ENCODE data around the gene UCK1.

The UCK1 gene

DNA sequence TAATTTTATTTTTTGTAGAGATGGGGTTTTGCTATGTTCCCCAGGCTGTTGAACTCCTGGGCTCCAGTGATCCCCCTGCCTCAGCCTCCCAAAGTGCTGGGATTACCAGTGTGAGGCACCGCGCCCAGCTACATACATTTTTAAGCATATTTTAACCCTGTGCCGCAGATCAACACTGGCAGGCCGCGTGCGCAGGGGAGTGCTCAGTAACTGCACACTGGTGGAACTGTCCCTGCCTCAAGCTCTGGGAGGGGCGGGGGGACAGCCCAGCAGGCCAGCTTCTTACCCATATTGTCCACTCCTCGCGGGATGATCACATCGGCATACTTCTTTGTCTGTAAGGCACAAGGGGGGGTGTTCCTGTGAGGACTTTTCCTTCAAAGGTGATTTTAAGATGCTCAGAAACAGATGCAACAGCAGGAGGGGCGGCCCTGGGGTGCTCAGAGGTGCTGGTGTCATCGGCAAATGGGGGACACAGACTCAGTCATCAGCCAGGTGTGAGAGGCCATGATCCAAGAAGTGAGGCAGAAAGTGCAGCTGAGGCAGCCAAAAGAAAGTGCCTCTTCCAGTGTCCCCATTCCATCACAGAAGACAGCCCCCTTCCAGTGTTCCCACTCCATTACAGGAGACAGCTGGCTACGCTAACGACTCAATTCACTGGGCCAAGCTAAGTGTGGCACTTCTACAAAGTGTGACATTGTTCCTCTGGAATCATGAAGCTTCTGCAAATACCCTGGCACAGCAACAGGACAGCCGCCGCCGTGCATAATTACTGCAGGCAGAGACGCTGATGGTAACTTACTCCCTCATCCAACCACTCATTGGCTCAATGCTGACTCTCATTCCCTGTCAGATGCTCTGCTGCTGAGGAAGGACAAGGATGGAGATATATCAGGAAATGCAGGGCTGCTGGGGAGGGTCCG is 5.2 kb downstream of the UCK1 start:
- TF ChIP-seq CTCF (IDR thresholded peaks at IDR 0.05; ENCODE audit: low read depth, low read length) (no peak), EZH2phosphoT487 (IDR thresholded peaks at IDR 0.05; ENCODE audit: low read depth) (no peak)
- H4K20me1 ChIP-seq (ENCODE audit: insufficient read depth, low read length): no peaks in the 10 kb centered on the region
- no peak overlapping the region for H3K27ac ChIP-seq (ENCODE audit: low read length)
- H3K9ac ChIP-seq (ENCODE audit: low read length): no peak overlapping the region
- no peak overlapping the region for H3K4me2 ChIP-seq (ENCODE audit: low read length)
- no peaks in the 10 kb centered on the region for H3K27me3 ChIP-seq (ENCODE audit: low read depth, low read length)
- H3K9me3 ChIP-seq (ENCODE audit: insufficient read depth, low read length): no peaks in the 10 kb centered on the region
- peaks cover 7% of the 10 kb centered on the region; the same call in 1 of the 2 replicates for H3K4me1 ChIP-seq (ENCODE audit: low read length)
- peaks cover 30% of the 10 kb centered on the region for H3K36me3 ChIP-seq (replicated peaks; ENCODE audit: low read depth, low read length)
- peaks cover 13% of the 10 kb centered on the region for H3K79me2 ChIP-seq (ENCODE audit: low read length)
- H2AFZ ChIP-seq (ENCODE audit: low read depth, low read length): no peak overlapping the region
- H3K4me3 ChIP-seq (ENCODE audit: low read length): no peak overlapping the region

- Histone ChIP-seq H4K20me1 (ENCODE audit: insufficient read depth, low read length) (no peaks in the 10 kb centered on the region), H3K4me3 (ENCODE audit: low read length) (no peak overlapping the region), H3K9me3 (ENCODE audit: insufficient read depth, low read length) (no peaks in the 10 kb centered on the region), H3K27ac (ENCODE audit: low read length) (no peak overlapping the region), H3K4me1 (ENCODE audit: low read length) (0 out of 2 replicates have a peak, but pooled peaks cover under 1% of the 10 kb centered on the region), H3K27me3 (ENCODE audit: low read depth, low read length) (no peaks in the 10 kb centered on the region), H3K36me3 (replicated peaks; ENCODE audit: low read depth, low read length) (peaks cover 32% of the 10 kb centered on the region), H2AFZ (ENCODE audit: low read depth, low read length) (no peak overlapping the region), H3K4me2 (ENCODE audit: low read length) (no peak overlapping the region), H3K79me2 (ENCODE audit: low read length) (peaks cover 2% of the 10 kb centered on the region), H3K9ac (ENCODE audit: low read length) (no peak overlapping the region)
- TF ChIP-seq EZH2phosphoT487 (IDR thresholded peaks at IDR 0.05; ENCODE audit: low read depth): no peak
These were observed 6.3 kb downstream of the UCK1 start for GRCh38 chr9:131524665-131525315.

DNA sequence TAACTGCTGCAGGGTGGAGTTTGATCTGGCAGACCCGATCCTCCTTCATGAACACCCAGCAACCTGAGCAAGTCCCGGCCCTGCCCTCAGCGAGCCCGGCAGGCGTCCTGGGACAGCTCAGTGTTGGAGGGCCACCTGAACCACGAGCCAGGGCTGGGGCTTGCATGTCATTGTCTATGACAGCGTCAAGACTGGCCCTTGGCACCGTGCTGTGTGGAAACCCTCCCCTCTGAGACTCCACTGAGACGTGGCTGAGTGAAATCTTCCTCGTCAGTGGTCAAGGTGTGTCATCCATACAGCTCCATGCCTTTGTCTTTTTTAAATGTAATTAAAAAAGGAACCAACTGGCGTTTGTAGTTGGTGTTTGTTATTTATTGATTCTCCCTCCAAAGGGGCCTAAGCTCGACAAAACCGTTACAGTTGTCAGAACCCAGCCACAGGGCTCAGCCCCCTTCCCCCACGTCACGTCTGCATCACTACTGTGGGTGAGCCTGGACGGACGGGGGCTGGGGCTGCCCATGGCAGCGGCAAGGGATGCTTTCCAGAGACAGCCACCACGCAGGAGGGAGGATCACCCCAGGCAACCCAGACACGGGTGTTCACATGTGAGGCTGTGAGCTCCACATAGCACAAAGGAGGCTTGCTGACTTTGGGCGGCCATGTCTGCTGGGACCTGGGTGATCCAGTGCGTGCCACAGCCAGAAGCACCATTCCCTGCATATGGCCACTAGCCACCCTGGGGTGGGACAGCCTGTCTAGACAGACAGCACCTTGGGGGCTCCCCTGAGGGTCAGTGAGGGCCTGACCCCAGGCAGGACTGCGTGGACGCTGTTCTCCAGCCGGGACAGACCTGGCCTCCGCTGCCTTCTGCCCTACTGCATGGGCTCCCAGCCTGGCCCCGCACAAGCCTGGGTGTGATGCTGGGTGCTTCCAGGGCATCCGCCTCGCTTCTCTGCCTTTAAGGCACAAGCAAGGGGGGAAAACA is 7.3 kb downstream of the UCK1 start:
- Histone ChIP-seq H2AFZ (ENCODE audit: low read depth, low read length) (no peak overlapping the region), H3K27me3 (ENCODE audit: low read depth, low read length) (no peaks in the 10 kb centered on the region), H3K36me3 (replicated peaks; ENCODE audit: low read depth, low read length) (peaks cover 30% of the 10 kb centered on the region), H3K79me2 (ENCODE audit: low read length) (no peaks in the 10 kb centered on the region), H3K27ac (ENCODE audit: low read length) (no peak overlapping the region), H3K4me3 (ENCODE audit: low read length) (no peak overlapping the region), H3K4me1 (ENCODE audit: low read length) (no peaks in the 10 kb centered on the region), H3K9me3 (ENCODE audit: insufficient read depth, low read length) (no peaks in the 10 kb centered on the region), H4K20me1 (ENCODE audit: insufficient read depth, low read length) (no peaks in the 10 kb centered on the region), H3K9ac (ENCODE audit: low read length) (no peak overlapping the region), H3K4me2 (ENCODE audit: low read length) (no peak overlapping the region)
- TF ChIP-seq EZH2phosphoT487 (IDR thresholded peaks at IDR 0.05; ENCODE audit: low read depth) (no peak), CTCF (IDR thresholded peaks at IDR 0.05; ENCODE audit: low read depth, low read length) (no peak)

DNA sequence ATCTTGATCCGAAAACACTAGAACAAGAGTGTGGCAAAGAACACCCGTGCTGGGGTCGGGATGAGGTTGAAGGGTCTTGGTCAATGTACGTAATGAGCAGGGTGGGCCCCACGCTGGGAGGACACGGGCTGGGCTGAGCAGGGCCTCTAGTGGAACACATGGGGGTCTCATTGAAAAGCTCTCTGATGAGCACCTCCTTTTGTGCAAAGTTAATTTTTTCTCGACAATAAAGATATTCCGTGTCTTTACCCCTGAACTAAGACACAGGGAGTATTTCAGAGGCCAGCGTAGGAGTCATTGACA is 8.0 kb downstream of the UCK1 start:
- no peak for TF ChIP-seq EZH2phosphoT487 (IDR thresholded peaks at IDR 0.05; ENCODE audit: low read depth)
- TF ChIP-seq CTCF (IDR thresholded peaks at IDR 0.05; ENCODE audit: low read depth, low read length): no peak
- Histone ChIP-seq H3K4me1 (ENCODE audit: low read length) (no peaks in the 10 kb centered on the region), H3K4me3 (ENCODE audit: low read length) (no peak overlapping the region), H3K27ac (ENCODE audit: low read length) (no peak overlapping the region), H2AFZ (ENCODE audit: low read depth, low read length) (no peak overlapping the region), H3K9me3 (ENCODE audit: insufficient read depth, low read length) (no peaks in the 10 kb centered on the region), H3K27me3 (ENCODE audit: low read depth, low read length) (no peaks in the 10 kb centered on the region), H3K79me2 (ENCODE audit: low read length) (no peaks in the 10 kb centered on the region), H3K9ac (ENCODE audit: low read length) (no peak overlapping the region), H3K4me2 (ENCODE audit: low read length) (no peak overlapping the region), H3K36me3 (replicated peaks; ENCODE audit: low read depth, low read length) (peaks cover 24% of the 10 kb centered on the region), H4K20me1 (ENCODE audit: insufficient read depth, low read length) (no peaks in the 10 kb centered on the region)

Data from OCI-LY3 (cell line).